ENCODE results near the gene ZBTB17.

The ZBTB17 gene

DNA sequence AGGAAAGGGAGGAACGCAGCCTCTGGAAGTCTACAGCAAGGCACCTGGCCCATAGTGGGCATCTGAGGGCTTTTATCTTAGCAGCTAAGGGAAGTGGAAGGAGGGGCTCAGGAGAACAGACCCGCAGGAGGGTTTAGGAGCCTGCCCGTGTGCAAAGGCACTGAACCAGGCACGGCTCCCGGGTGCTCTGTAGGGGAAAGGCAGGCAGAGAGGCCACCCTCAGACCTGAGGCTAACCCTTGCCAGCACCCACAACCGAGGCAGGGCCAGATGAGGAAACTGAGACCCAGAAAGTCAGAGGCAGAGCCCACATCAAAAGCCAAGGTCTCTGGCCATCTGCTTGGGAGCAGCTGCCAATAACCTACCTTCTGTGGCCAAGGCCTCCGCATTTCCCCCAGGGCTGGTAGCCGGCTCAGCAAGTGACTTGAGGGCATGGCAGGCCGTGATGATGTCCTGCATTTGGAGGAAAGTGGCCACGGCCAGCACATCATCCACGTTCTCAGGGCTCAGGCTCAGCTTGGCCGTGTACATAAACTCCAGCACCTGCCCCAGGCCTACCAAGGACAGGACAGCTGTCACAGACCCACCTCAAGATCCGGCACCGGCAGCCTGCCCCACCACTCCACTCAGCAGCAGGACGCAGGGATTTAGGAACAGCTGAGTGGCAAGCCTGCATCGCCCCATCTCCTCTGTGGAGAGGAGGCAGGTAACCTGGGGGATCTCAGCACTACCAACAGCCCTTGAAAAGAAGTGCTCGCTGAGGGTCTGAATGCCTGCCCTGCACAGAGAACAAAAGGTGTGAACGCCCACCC, 29.1 kb downstream of the ZBTB17 start:
- no peak for DNase-seq

DNA sequence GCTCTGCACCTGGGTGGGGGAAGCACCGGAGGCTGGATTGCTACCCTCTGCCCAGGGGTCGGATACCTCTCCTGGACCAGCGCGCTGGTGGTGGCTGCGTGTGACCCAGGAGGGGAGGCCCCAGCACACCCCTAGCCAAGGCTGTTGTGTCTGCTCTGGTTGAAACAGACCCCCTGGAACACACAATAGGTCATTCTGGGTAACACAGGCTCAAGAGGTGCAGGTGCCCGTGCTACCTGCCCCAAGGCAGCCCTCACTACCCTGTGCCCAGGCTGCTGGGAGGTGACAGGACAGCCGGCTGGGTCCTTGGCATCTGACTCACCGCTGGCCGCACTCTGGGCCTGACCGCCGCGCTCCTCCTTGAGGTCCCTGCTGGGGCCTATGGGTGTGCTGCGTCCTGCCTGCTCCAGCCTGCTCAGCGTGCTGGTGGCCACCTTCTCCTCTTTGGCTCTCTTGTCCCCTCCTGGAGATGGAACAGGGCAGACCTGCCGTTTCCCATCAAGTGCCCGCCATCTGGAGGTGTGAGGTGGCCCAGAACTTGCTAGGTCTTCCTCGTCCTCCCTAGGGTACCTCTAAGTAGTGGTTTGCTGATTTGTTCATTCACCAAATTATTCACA, 30.0 kb downstream of the ZBTB17 start:
- no peak for DNase-seq

DNA sequence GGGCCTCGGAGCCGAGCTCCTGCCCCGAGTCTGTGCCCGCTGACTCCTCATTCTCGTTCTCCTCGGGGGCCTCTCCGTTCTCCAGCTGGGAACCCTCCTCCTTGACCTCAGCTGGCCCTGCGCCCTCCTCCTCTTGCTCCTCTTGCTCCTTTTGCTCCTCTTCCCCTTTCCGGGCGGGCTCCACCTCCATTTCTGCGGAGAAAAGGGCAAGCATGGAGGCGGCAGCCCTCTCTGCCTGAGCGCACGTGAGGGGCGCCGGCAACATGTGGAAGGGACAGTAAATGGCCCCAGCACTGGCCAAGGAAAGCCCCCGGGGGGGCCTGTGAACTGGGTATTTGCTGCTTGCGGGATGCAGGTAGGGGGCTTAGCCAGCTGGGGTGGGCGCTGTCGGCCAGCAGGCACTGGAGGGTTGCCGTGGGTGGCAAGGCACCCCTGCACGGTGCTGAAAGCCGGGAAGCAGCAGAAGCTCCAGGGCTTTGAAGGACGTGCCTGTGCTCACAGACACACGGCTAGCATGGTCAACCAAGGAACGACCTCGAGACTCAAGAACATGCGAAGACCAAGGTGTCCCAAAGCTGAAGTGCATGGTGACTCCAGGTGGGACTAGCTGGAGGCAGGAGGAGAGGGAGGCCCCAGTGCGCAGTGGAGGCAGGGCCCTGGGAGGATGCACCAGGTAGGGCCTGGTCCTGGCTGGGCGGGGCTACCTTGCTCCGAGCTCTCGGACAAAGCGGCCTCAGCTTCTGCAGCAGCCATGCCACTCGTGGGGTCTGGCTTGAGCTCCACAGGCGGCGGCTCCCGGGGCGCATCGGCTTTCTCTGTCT, 30.7 kb downstream of the ZBTB17 start:
- DNase-seq, result no peak

DNA sequence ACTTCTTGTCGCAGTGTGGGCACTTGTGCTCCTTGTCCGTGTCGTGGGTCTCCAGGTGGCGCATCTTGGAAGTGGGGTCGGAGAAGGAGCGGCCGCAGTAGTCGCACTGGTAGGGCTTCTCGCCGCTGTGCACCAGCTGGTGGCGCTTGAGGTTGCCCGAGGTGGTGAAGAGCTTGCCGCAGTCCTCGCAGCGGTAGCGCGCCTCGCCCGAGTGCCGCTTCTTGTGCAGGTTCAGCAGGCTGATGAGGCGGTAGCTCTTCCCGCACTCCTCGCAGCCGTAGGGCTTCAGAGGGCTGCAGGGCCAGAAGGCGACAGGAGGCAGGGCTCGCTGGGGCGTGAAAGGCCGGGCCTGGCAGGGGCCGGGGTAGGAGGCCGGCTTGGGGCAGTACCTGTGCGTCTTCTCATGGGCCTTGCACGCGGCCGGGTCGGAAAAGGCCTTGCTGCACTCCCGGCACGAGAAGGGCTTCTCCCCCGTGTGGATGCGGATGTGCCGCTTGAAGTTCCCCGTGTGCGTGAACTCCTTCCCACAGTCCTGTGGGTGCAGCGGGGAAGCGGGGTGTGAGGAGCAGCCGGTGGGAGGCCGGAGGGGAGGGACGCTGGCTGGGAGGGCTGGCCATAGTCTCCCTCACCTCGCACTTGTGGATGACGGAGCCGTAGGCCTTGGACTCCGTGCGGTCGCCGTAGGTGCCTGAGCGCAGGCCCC, 31.4 kb downstream of the ZBTB17 start:
- DNase-seq, result no peak

DNA sequence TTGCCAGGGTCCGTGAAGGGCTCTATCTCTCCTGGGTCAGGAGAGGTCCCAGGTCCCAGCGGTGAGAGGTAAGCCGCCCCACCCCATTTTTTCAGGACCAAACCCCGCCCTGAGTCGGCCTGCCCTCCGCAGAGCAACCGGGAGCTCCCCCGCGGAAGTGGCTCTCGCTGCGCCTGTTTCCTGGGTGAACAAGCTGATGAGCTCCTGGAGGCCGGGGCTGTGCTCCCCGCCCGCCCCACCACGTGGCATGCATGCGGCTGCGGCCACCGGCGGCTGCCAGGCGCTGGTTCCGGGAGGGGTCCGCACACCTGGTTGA, 32.0 kb downstream of the ZBTB17 start:
- DNase-seq, result no peak

DNA sequence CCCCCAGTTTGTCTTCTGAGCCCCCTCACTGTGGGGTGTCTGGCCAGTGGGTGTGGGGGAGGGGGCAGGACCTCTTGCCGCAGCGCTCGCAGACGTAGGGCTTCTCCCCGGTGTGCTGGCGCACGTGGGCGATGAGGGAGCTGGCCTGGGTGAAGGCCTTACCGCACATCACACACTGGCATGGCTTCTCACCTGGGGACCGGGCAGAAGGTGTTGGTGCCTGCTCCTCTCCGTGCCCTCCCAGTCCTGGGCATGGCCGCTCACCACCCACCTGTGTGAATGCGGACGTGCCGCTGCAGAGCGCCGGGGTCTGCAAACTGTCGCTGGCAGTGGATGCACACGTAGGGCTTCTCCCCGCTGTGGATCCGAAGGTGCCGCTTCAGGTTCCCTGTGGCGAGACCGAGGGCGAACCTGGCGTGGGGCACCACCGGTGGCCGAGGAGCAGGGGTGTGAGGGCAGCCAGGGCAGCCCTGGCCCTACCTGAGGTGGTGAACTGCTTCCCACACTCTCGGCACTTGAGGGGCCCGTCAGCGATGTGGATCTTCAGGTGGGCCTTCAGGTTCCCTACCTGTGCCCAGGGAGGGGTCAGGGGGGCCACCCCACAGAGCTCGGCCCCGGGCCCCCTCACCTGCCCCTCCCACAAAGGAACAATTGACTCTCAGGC, 32.4 kb downstream of the ZBTB17 start:
- no peak for DNase-seq

DNA sequence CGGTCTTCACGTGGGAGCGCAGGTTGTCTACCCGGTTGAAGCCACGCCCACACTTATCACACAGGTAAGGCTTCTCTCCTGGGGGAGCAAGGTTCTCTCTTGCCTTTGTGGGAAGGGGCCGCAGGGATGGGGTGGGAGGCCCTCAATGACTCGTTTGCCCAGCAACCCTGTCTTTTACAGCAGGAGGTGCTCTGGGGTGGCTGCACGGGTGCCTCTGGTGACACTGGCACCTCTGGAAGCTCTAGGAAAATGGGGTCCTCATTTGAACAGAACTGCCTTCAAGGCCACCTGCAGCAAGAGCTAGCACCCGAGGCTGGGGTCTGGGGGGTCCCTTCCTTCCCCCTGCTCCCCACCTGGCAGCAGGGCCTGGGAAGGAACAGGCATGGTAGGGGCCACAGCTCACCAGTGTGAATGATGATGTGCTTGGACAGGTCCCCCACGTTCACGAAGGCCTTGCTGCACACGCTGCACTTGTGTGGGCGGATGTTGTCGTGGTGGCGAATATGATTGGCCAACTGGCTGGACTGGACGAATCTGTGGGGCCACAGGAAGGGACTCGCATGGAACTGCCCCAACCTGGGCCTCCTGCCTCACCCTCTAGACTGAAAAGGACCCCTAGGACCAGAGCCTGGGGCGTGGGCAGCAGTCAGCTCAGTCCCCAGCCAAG, 33.1 kb downstream of the ZBTB17 start:
- DNase-seq, result no peak

DNA sequence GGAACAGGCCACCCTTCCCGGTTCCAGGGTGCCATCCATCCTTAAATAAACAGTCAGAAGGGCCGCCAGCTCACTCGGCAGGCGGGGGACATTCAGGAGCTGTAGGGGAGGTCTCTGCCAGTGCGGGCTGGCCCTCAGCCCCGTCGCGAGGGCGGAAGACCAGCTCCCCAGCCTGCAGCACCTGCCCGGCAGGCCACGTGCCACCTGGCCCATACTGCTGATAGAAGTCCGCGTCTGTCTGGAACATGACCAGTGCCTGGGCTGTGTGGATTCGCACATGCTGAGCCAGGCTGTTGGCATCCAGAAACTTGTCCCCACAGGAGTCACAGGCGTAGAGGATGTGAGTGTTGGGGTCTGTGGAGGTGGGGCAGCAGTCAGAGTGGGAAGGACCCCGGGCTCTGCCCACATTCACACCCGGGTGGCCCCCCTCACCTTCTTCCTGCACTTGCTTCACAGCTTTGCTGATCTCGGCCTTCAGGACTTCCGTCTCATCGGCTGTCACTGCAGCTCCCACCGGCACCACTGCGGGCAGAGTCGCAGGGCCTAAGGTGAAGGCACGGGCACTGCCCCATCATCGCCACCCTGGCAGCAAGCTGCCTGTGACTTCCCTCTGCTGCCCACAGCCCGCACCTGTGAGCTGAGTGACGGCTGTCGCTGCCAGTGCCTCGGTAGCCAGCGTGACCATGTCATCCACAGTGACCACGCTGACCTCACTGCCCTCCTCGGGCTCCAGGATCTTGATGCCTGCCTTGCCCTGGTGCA, 33.8 kb downstream of the ZBTB17 start:
- DNase-seq, result no peak

DNA sequence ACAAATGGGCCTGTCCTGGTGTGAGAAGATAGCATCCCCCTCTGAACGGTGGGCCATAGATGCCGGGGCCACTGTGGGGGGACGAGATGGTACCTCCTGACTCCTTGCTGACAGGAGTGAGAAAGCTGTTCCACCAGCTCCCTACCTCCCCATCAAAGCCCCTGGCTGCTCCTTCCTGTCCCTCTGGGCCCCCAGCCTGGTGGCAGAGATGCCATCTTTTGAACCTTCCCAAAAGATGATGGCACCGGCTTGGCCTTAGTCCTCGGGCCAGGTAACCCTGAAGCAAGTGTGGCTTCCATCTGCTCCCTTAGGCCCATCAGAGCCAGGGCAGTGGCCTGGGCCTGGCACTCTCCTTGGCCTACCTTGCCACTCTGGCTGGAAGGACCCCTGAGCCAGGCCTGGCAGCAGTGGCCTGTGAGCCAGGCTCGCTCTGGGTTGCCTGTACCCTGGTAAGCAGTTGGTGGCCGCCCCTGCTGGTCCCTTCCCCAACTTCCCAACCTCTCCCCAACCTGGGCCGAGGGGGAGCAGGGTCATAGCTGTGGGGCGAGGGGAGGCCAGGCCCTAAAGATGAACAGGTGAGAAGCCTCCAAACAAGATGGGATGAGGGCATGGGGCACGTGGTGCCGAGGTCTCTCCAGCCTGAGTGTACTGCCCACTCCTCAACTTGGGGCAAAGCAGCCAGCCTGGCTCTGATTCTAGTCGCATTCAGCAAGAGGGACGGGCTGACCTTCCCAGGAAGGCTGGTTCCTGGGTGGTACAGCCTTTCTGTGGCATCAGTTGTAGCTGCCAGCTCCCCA, 34.7 kb downstream of the ZBTB17 start:
- no peak for DNase-seq

DNA sequence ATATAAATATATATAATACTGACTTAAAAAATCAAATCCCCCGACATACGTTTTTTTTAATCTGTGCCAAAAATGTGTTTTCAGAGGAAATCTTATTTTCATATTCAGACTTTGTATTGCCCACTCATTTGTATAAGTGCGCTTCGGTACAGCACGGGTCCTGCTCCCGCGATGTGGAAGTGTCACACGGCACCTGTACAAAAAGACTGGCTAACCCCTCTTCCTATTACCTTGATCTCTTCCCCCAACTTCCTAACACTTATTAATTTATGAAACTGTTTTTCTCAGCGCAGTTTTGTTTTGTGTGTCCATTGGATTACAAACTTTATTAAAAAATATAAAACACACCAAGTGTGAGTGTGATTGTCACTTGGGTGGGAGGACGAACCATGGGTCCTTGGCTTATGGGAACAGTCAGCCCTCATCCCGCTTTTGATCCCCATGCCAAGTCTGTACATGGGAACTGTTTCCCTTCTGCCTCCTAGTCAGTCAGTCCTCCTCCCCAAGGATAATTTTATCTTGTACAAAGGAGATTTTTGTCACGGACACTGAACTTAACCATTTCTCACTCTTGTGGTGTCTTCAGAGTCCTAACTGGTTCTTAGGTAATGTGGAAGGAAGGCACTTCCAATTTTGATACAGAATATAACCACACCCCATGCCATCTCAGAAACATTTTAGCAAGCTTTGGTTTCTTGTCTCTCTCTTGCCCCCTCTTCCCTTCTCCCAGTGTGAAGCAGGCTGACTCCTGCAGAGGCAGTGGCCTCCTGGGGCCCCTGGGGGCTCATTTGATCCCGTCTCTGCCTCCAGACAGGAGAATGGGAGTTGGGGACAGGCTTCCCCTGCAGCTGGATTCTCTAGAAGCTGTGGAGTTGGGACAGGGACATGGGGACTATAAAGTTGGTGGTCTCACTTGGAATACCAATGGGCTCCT, 35.5 kb downstream of the ZBTB17 start:
- DNase-seq, result no peak

DNA sequence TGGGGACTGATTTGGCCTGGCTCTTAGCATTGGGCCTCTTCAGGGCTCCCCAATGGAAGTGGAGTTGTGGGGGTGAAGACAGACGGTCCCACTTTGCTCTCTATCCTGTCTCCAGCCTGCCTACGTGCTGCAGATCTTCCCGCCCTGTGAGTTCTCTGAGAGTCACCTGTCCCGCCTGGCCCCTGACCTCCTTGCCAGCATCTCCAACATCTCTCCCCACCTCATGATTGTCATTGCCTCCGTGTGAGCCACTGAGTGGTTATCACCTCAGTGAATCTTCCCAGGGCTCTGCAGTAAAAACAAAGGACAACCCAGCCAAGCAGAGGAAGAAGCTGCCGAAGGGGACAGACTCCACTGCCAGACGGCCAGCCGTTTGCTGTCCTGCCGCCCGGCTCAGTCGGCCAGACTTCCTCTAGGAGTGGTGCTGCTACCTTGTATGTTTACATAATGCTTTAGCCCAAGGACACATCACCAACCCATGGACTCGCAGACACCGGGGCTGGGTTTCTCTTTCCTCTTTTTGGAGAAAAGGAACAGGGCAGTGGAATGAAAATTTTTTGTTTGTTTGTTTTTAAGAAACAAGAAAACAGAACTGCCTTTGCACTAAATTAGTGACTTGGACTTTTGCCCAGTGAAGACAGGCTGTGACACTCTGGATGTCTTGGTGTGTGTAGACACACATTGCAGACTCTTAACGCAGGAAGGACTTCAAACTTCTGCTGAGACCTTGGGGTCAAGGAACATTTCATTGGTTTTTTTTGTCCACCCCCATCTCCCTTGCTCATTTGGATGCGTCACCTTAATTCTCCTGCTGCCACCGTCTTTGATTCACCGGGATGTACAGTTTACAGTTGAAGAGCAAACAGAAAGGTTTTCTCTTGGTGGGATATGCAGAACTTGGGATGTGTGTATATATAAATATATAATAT, 36.5 kb downstream of the ZBTB17 start:
- no peak for DNase-seq

DNA sequence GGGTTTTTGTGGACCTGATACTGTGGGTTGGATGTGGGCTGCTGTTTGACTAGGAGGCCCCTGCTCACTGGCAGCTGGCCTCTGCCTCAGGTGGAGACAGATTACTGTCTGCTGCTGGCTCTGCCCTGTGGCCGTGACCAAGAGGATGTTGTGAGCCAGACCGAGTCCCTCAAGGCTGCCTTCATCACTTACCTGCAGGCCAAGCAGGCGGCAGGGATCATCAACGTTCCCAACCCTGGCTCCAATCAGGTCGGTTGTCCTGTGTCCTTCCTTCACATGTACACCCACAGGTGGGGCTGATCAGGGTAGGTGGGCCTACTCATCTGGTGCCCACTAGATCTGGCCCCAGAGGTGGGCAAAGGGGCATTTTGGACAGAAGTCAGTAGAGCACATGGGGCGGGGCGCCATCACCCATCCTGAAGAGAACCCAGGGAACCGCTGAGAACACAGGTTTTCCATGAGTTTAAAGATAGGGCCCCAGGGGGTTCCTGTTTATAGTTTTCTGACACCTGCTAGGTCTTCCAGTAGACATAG, 37.2 kb downstream of the ZBTB17 start:
- no peak for DNase-seq

DNA sequence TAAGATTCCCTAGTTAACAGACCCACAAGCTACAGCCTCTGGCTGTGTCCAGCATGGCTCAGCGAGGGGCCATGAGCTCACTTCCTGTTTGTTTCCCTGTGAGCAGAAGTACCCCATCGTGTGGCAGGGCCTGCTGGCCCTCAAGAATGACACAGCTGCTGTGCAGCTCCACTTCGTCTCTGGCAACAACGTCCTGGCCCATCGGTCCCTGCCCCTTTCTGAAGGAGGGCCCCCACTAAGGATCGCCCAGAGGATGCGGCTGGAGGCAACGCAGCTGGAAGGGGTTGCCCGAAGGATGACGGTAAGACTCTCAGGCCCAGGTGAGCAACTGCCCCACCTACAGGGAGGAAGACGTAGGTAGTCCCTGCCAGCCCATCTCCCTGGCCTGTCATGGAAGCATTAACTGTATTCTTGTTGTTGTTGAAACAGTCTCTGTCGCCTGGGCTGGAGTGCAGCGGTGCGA, 38.2 kb downstream of the ZBTB17 start:
- DNase-seq, result no peak

DNA sequence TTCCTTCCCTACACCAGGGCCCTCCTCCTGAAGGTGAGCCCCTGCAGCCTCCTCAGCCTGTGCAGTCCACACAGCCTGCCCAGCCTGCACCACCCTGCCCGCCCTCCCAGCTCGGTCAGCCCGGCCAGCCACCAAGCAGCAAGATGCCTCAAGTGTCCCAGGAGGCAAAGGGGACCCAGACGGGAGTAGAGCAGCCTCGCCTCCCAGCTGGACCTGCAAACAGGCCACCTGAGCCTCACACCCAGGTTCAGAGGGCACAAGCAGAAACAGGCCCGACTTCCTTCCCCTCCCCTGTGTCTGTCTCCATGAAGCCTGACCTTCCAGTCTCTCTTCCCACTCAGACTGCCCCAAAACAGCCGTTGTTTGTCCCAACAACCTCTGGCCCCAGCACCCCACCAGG, 38.8 kb downstream of the ZBTB17 start:
- DNase-seq, result no peak

DNA sequence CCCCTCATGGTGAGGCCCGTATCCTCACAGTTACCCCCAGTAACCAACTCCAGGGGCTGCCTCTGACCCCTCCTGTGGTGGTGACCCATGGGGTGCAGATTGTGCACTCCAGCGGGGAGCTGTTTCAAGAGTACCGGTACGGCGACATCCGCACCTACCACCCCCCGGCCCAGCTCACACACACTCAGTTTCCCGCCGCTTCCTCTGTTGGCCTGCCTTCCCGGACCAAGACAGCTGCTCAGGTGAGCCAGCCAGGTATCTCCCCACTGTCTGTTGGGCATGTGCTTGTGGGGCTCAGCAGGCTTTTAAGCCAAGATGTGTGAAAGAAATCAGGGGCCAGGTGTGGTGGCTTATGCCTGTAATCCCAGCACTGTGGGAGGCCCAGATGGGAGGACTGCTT, 39.9 kb downstream of the ZBTB17 start:
- no peak for DNase-seq

DNA sequence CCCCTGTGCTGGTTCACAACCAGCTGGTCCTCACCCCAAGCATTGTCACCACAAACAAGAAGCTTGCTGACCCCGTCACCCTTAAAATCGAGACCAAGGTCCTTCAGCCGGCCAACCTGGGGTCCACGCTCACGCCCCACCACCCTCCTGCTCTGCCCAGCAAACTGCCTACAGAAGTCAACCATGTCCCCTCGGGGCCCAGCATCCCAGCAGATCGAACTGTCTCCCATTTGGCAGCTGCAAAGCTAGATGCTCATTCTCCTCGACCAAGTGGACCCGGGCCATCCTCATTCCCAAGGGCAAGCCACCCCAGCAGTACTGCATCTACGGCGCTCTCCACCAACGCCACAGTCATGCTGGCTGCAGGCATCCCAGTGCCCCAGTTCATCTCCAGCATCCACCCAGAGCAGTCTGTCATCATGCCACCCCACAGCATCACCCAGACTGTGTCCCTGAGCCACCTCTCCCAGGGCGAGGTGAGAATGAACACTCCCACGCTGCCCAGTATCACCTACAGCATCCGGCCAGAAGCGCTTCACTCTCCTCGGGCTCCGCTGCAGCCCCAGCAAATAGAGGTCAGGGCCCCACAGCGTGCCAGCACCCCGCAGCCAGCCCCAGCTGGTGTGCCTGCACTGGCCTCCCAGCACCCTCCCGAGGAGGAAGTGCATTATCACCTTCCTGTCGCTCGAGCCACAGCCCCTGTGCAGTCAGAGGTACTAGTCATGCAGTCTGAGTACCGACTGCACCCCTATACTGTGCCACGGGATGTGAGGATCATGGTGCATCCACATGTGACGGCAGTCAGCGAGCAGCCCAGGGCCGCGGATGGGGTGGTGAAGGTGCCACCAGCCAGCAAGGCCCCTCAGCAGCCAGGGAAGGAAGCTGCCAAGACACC, 40.6 kb downstream of the ZBTB17 start:
- no peak for DNase-seq

Data from NCI-H187 (cell line).